GM23248 (cell line): Measurements from ENCODE around the gene SLC37A1.

Experiments used
- EZH2 ChIP-seq: fragments of 200-600 bp; sonication (generic); IDR thresholded peaks from 2 replicates; pipeline ENCODE4 v1.6.1; 2018; ENCODE audit warnings: antibody characterized with exemption, mild to moderate bottlenecking; ENCODE audit not compliant: insufficient read depth, poor library complexity, severe bottlenecking
- EZH2phosphoT487 ChIP-seq: fragments of 200-600 bp; sonication (generic); IDR thresholded peaks from 2 replicates; pipeline ENCODE4 v1.6.1; 2018; ENCODE audit warnings: antibody characterized with exemption, moderate library complexity, mild to moderate bottlenecking, low read depth; ENCODE audit not compliant: insufficient read depth

- no peak for TF ChIP-seq EZH2
- no peak for TF ChIP-seq EZH2phosphoT487
Measured at GRCh38 chr21:42530167-42530518, 16.5 kb downstream of the SLC37A1 start.
